Measurements from ENCODE around the gene FLVCR2. TPM values are rescaled to one million over a fixed set of nuclear protein-coding genes. Genes with fewer than 3 reads are reported as not detected.
"Not testable (repeated sequence)": the region's sequence is repeated elsewhere in the genome, so short reads cannot be mapped to it uniquely, and the experiment has no call there.

The FLVCR2 gene
- total and polyA plus RNA-seq, 12 donors, result 0.95 to 11.3 (median 2.9) TPM

DNA sequence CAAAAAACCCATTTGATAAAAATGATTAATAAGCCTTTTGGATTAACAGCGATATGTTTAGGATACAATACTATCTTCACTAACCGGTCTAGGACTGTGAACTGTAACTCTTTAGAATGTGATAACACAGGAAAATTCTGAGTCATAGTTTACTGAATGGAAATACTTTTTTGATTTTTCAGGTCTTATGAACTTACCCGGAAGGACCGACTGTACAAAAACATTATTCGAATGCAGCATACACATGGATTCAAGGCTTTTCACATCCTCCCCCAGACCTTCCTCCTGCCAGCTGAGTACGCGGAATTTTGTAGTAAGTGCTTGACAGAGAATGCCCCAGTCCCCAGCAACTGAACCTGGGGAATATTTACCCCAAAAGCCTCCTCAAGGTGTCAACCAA, 111.6 kb downstream of the FLVCR2 start:
- Histone ChIP-seq H3K27me3 (no peaks in the 10 kb centered on the region), H3K27ac (no peak overlapping the region), H3K4me3 (no peak overlapping the region), H3K36me3 (peaks cover 0 to 66% (median 10%) of the 10 kb centered on the region in 9 donors), H3K9me3 (peaks cover 0 to 9% (median under 1%) of the 10 kb centered on the region in 11 donors), H3K4me1 (no peaks in the 10 kb centered on the region)
- ATAC-seq (no peak), DNase-seq (no peak)
- TF ChIP-seq, protein P1, sequence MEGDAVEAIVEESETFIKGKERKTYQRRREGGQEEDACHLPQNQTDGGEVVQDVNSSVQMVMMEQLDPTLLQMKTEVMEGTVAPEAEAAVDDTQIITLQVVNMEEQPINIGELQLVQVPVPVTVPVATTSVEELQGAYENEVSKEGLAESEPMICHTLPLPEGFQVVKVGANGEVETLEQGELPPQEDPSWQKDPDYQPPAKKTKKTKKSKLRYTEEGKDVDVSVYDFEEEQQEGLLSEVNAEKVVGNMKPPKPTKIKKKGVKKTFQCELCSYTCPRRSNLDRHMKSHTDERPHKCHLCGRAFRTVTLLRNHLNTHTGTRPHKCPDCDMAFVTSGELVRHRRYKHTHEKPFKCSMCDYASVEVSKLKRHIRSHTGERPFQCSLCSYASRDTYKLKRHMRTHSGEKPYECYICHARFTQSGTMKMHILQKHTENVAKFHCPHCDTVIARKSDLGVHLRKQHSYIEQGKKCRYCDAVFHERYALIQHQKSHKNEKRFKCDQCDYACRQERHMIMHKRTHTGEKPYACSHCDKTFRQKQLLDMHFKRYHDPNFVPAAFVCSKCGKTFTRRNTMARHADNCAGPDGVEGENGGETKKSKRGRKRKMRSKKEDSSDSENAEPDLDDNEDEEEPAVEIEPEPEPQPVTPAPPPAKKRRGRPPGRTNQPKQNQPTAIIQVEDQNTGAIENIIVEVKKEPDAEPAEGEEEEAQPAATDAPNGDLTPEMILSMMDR (IDR thresholded peaks at IDR 0.05), result no peak
- intact Hi-C loops (cut with DNase I), result no loop called here
- 92 to 93% methylated on average over 7 of the region's 7 CpGs for WGBS, 2 donors

DNA sequence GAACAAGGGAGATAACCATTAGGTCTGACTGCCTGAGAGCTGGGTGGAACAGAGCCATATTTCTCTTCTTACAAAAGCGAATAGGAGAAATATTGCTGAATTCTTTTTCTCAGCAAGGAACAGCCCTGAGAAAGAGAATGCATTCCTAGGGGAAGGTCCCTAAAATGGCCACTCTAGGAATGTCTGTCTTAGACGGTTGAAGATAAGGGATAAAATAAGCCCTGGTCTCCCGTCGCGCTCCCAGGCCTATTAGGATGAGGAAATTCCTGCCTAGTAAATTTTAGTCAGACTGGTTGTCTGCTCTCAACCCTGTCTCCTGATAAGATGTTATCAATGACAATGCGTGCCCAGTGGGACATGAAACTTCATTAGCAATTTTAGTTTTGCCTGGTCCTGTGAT, 116.6 kb downstream of the FLVCR2 start:
- WGBS, 2 donors, result 94 to 95% methylated on average over 6 of the region's 6 CpGs
- Histone ChIP-seq H3K36me3 (peaks cover 0 to 67% (median 13%) of the 10 kb centered on the region in 9 donors), H3K9me3 (peaks cover 0 to 13% (median 4%) of the 10 kb centered on the region in 11 donors)
- intact Hi-C loops (cut with DNase I); DNase-seq; H3K4me1 ChIP-seq; H3K4me3 ChIP-seq; H3K27me3 ChIP-seq; ATAC-seq; H3K27ac ChIP-seq: not testable (repeated sequence)

DNA sequence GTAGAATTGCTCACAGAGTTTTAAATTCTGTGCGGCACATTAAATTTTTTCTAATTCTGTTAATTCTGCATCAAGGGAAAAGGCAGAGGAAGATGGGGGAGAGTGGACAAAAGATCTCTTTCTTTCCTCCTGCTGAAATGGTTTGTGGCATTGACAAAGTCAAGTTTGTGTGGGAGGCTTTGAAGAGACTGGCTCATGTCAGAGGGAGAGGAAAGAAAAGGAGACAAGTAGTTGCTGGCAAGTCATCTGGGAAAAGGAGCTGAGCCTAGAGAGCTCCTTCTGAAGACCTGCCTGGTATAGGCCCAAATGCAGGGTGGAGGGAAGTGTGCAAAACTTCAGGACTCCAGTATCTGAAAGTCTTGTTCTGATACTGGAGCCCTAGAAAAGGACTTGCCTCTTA, 119.0 kb downstream of the FLVCR2 start:
- H3K27ac ChIP-seq, result no peak overlapping the region
- H3K4me1 ChIP-seq, result peaks cover 0 to 9% (median 5%) of the 10 kb centered on the region in 9 donors
- TF ChIP-seq, protein P1 (IDR thresholded peaks at IDR 0.05), result no peak
- intact Hi-C loops (cut with DNase I), result no loop called here
- peaks cover 0 to 14% (median 4%) of the 10 kb centered on the region in 11 donors for H3K9me3 ChIP-seq
- H3K4me3 ChIP-seq, result no peak overlapping the region
- WGBS, 2 donors, result 76 to 77% methylated on average over 1 of the region's 1 CpG
- DNase-seq (no peak), ATAC-seq (no peak)
- peaks cover 0 to 61% (median 7%) of the 10 kb centered on the region in 9 donors for H3K36me3 ChIP-seq
- no peaks in the 10 kb centered on the region for H3K27me3 ChIP-seq

Other genes with a start within 250 kb of the FLVCR2 start
- 10 to 100 TPM; 12.3 to 28.0 (median 17.3) TPM for gene JDP2, start 150.6 kb upstream of the FLVCR2 start, total RNA-seq
- 10 to 100 TPM; 15.6 to 44.0 TPM for gene JDP2, start 150.6 kb upstream of the FLVCR2 start, polyA plus RNA-seq
- 1 to 10 TPM in 3 of 10 donors, under 1 TPM in 2, not detected in 5; 0.34 to 3.3 (median 1.3) TPM for gene BATF, start 56.2 kb upstream of the FLVCR2 start, total RNA-seq
- 1 to 10 TPM; 1.7 TPM for gene BATF, start 56.2 kb upstream of the FLVCR2 start, polyA plus RNA-seq
- 1 to 10 TPM; 6.3 to 8.9 (median 6.8) TPM for gene ERG28, start 82.3 kb downstream of the FLVCR2 start, total RNA-seq
- gene ERG28, start 82.3 kb downstream of the FLVCR2 start, polyA plus RNA-seq, result 10 to 100 TPM; 13.7 to 14.6 TPM
- 10 to 100 TPM; 14.6 to 24.7 (median 18.5) TPM for gene TTLL5, start 82.6 kb downstream of the FLVCR2 start, total RNA-seq
- 1 to 10 TPM; 5.6 to 7.7 TPM for gene TTLL5, start 82.6 kb downstream of the FLVCR2 start, polyA plus RNA-seq